ENCODE measurements around the gene MPHOSPH8.

DNA sequence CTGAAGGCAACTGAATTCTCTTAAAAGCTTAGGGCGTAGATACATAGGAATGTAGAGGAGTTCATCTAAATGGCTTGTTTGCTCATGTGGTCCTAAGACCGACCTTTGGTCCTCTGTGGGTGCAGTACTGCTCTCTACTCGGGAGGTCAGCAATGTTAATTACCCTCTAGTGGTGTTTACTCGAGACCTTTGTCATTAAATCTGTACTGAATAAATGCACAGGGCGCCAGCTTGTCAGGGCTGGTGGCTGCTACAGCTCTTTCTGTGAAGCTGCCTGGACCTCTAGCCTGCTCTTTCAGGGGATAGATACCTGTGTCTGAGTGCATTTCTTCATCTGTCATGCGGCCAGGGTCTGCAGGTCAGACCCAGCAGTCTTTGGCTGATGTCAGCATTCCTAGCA, 29.2 kb upstream of the MPHOSPH8 start:
- TF ChIP-seq, protein P1, sequence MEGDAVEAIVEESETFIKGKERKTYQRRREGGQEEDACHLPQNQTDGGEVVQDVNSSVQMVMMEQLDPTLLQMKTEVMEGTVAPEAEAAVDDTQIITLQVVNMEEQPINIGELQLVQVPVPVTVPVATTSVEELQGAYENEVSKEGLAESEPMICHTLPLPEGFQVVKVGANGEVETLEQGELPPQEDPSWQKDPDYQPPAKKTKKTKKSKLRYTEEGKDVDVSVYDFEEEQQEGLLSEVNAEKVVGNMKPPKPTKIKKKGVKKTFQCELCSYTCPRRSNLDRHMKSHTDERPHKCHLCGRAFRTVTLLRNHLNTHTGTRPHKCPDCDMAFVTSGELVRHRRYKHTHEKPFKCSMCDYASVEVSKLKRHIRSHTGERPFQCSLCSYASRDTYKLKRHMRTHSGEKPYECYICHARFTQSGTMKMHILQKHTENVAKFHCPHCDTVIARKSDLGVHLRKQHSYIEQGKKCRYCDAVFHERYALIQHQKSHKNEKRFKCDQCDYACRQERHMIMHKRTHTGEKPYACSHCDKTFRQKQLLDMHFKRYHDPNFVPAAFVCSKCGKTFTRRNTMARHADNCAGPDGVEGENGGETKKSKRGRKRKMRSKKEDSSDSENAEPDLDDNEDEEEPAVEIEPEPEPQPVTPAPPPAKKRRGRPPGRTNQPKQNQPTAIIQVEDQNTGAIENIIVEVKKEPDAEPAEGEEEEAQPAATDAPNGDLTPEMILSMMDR (IDR thresholded peaks at IDR 0.05): no peak
- TF ChIP-seq POLR2AphosphoS5 (IDR thresholded peaks at IDR 0.05): no peak

All from breast epithelium (tissue), 3 donors.